GM12891 (cell line): ENCODE measurements around the gene UBE2H. TPM values are rescaled to one million over a fixed set of nuclear protein-coding genes. Genes with fewer than 3 reads are reported as not detected.

ENCODE experiments used
- DNase-seq: peaks from one replicate; pipeline ENCODE4 v3.0.0; 2011; ENCODE audit warnings: low spot score; ENCODE audit not compliant: insufficient read length
- FAIRE-seq: peaks from 2 replicates; lab custom pipeline; 2011; peaks lifted over from hg19 to GRCh38; lab: Jason Lieb, UNC
- PAX5 ChIP-seq: IDR thresholded peaks from 2 replicates; pipeline ENCODE4 v1.6.1; 2011; ENCODE audit warnings: low read length, moderate library complexity, mild to moderate bottlenecking; ENCODE audit not compliant: insufficient read depth, severe bottlenecking
- POLR2A ChIP-seq: IDR thresholded peaks from 2 replicates; pipeline ENCODE4 v1.6.1; 2011; ENCODE audit warnings: low read depth, low read length, control low read depth
- POLR2AphosphoS5 ChIP-seq: IDR thresholded peaks from 2 replicates; pipeline ENCODE4 v1.6.1; 2011; ENCODE audit warnings: low read depth, low read length, control low read depth
- POU2F2 ChIP-seq: IDR thresholded peaks from 2 replicates; pipeline ENCODE4 v1.6.1; 2011; ENCODE audit warnings: low read depth, mild to moderate bottlenecking, control low read depth, low read length, moderate library complexity
- SPI1 ChIP-seq: IDR thresholded peaks from 2 replicates; pipeline ENCODE4 v1.6.1; 2011; ENCODE audit warnings: low read depth, low read length, control low read depth
- TAF1 ChIP-seq: IDR thresholded peaks from 2 replicates; pipeline ENCODE4 v1.6.1; 2011; ENCODE audit warnings: low read depth, low read length, control low read depth
- polyA plus RNA-seq: library from polyadenylated mRNA; unstranded; fragments of >200 nt; gene quantifications from one replicate; pipeline ENCODE4 v1.2.1, GENCODE V29; 2012; ENCODE audit warnings: low read depth, missing spikeins, inconsistent platforms; ENCODE audit not compliant: missing spikeins

UBE2H gene
- polyA plus RNA-seq, result 20.4 TPM

- DNase-seq, result peak; percentile 84
- peak; percentile 74; the same call in 1 of the 2 replicates for TF ChIP-seq POLR2A
- peak; percentile 74 for TF ChIP-seq POLR2AphosphoS5
- TF ChIP-seq PAX5, result no peak
- 0 out of 2 replicates have a peak, but pooled peaks have one; percentile 27 for TF ChIP-seq POU2F2
- 0 out of 2 replicates have a peak, but pooled peaks have one; percentile 15 for TF ChIP-seq SPI1
- TF ChIP-seq TAF1, result 0 out of 2 replicates have a peak, but pooled peaks have one; percentile 19
- FAIRE-seq, result peak; percentile 98
Measured at GRCh38 chr7:129952653-129953560, at the start of gene UBE2H. TSS of gene UBE2H (minus strand) at chr7:129952960. CDS start at chr7:129952555, 405 bp downstream.

- FAIRE-seq (no peak), DNase-seq (no peak)
- TF ChIP-seq POU2F2, result no peak
- no peak for TF ChIP-seq SPI1
- TF ChIP-seq POLR2A, result no peak
- no peak for TF ChIP-seq PAX5
- TF ChIP-seq TAF1, result no peak
Measured at GRCh38 chr7:129998446-129998845, 45.7 kb upstream of the UBE2H start.

GRCh38 chr7:129997285-129997684, 44.5 kb upstream of the UBE2H start:
- TF ChIP-seq POLR2AphosphoS5, result no peak
- no peak for TF ChIP-seq POLR2A
- no peak for TF ChIP-seq SPI1
- no peak for TF ChIP-seq PAX5
- TF ChIP-seq TAF1, result no peak
- TF ChIP-seq POU2F2, result no peak
- DNase-seq (no peak), FAIRE-seq (no peak)

- TF ChIP-seq POU2F2, result no peak
- no peak for TF ChIP-seq PAX5
- no peak for TF ChIP-seq POLR2A
- TF ChIP-seq POLR2AphosphoS5, result no peak
- TF ChIP-seq TAF1, result no peak
- TF ChIP-seq SPI1, result no peak
- DNase-seq, result no peak
Measured at GRCh38 chr7:129993275-129993674, 40.5 kb upstream of the UBE2H start.

GRCh38 chr7:129990403-129991192, 37.8 kb upstream of the UBE2H start:
- TF ChIP-seq POLR2AphosphoS5 (no peak), SPI1 (0 out of 2 replicates have a peak, but pooled peaks have one; percentile 20)
- FAIRE-seq, result no peak
- no peak for DNase-seq

More at GRCh38 chr7:129993275-129993674, 40.5 kb upstream of the UBE2H start:
- no peak for FAIRE-seq

GRCh38 chr7:129989466-129989865, 36.7 kb upstream of the UBE2H start:
- FAIRE-seq (no peak), DNase-seq (no peak)

GRCh38 chr7:129986600-129986999, 33.8 kb upstream of the UBE2H start:
- FAIRE-seq, result no peak
- no peak for DNase-seq

More at GRCh38 chr7:129989466-129989865, 36.7 kb upstream of the UBE2H start:
- TF ChIP-seq POU2F2, result no peak
- no peak for TF ChIP-seq POLR2AphosphoS5
- TF ChIP-seq POLR2A, result no peak
- TF ChIP-seq PAX5, result no peak
- peak; percentile 41 for TF ChIP-seq SPI1
- TF ChIP-seq TAF1, result no peak

GRCh38 chr7:129980667-129981066, 27.9 kb upstream of the UBE2H start:
- DNase-seq (no peak), FAIRE-seq (no peak)
- TF ChIP-seq POLR2A, result no peak
- TF ChIP-seq PAX5, result no peak
- TF ChIP-seq POU2F2, result no peak
- TF ChIP-seq SPI1, result no peak
- no peak for TF ChIP-seq TAF1
- no peak for TF ChIP-seq POLR2AphosphoS5

More at GRCh38 chr7:129986600-129986999, 33.8 kb upstream of the UBE2H start:
- TF ChIP-seq SPI1 (no peak), POU2F2 (no peak), PAX5 (no peak), POLR2A (no peak), POLR2AphosphoS5 (no peak), TAF1 (no peak)

GRCh38 chr7:129975309-129975708, 22.5 kb upstream of the UBE2H start:
- no peak for FAIRE-seq
- TF ChIP-seq SPI1 (no peak), POU2F2 (no peak), TAF1 (no peak), POLR2AphosphoS5 (no peak), PAX5 (no peak), POLR2A (no peak)
- DNase-seq, result no peak
